HepG2 (cell line): Measurements from ENCODE around the gene ZBTB7B. TPM values are rescaled to one million over a fixed set of nuclear protein-coding genes. Genes with fewer than 3 reads are reported as not detected.

Source experiments
- GATAD1 ChIP-seq: IDR thresholded peaks from 2 replicates; pipeline ENCODE4 v1.6.1; 2016; ENCODE audit warnings: missing genetic modification reagents, missing compliant biosample characterization
- HOXD1 ChIP-seq: sonication (generic); formaldehyde crosslinking; IDR thresholded peaks from 2 replicates; pipeline ENCODE4 v1.5.0; 2020; ENCODE audit warnings: missing genetic modification reagents
- MEF2D ChIP-seq: sonication (generic); formaldehyde crosslinking; IDR thresholded peaks from 2 replicates; pipeline ENCODE4 v1.5.1; 2020; ENCODE audit warnings: mild to moderate bottlenecking, missing genetic modification reagents
- ZEB1 ChIP-seq: IDR thresholded peaks from 2 replicates; pipeline ENCODE4 v1.6.1; 2012; ENCODE audit warnings: mild to moderate bottlenecking, low read depth, inconsistent platforms; ENCODE audit not compliant: insufficient replicate concordance
- ZFP1 ChIP-seq: IDR thresholded peaks from 2 replicates; pipeline ENCODE4 v1.6.1; 2016
- ZMYM3 ChIP-seq: sonication (generic); formaldehyde crosslinking; IDR thresholded peaks from 2 replicates; pipeline ENCODE4 v1.5.1; 2020; ENCODE audit warnings: mild to moderate bottlenecking, missing genetic modification reagents
- ZNF296 ChIP-seq: sonication (generic); formaldehyde crosslinking; conservative IDR thresholded peaks from 2 replicates; pipeline ENCODE4 v1.5.0; 2020; ENCODE audit warnings: mild to moderate bottlenecking, missing genetic modification reagents
- ZNF569 ChIP-seq: sonication (generic); formaldehyde crosslinking; IDR thresholded peaks from 2 replicates; pipeline ENCODE4 v1.5.0; 2020; ENCODE audit warnings: mild to moderate bottlenecking, missing genetic modification reagents, moderate library complexity, borderline replicate concordance
- polyA plus RNA-seq, 8 experiments: library from polyadenylated mRNA; depleted of rRNA in 3 of 8; stranded (reverse) in 7 of 8; unstranded in 1 of 8; fragments of >200 nt; fragmentation: Illumina TruSeq in 4 of 8; extraction: Trizol in 4 of 8; gene quantifications; 2 replicates each; pipeline versions ENCODE4 v1.2.1 to v1.2.3, GENCODE V29; 2011 to 2016; ENCODE audit warnings: low read depth in 4 of 8, missing spikeins in 1 of 8, mixed read lengths in 1 of 8; ENCODE audit not compliant: insufficient read depth in 1 of 8
- total RNA-seq, 5 experiments: library from RNA; depleted of rRNA; stranded (reverse); fragments of >200 nt; fragmentation: Illumina TruSeq; extraction: Trizol; gene quantifications; 2 replicates each; pipeline ENCODE4 v1.2.3, GENCODE V29; 2016; ENCODE audit warnings: low read depth in 1 of 5
- TF ChIP-seq, protein P1 (sequence below): sonication (generic); formaldehyde crosslinking; IDR thresholded peaks from 2 replicates; pipeline ENCODE4 v1.4.0; 2020; ENCODE audit warnings: missing genetic modification reagents, borderline replicate concordance
- TF ChIP-seq, protein P2 (sequence below): sonication (generic); formaldehyde crosslinking; IDR thresholded peaks from 2 replicates; pipeline ENCODE4 v1.4.0; 2020; ENCODE audit warnings: missing genetic modification reagents, borderline replicate concordance
- TF ChIP-seq, protein P3 (sequence below): IDR thresholded peaks from 2 replicates; pipeline ENCODE4 v1.6.1; 2016
- TF ChIP-seq, protein P4 (sequence below): sonication (generic); formaldehyde crosslinking; IDR thresholded peaks from 2 replicates; pipeline ENCODE4 v1.8.1; 2023; ENCODE audit warnings: mild to moderate bottlenecking, missing genetic modification reagents
- TF ChIP-seq, protein P5 (sequence below): sonication (generic); IDR thresholded peaks from 2 replicates; pipeline ENCODE4 v1.6.1; 2016; ENCODE audit warnings: low read depth, borderline replicate concordance
- TF ChIP-seq, protein P6 (sequence below): sonication (generic); formaldehyde crosslinking; IDR thresholded peaks from 2 replicates; pipeline ENCODE4 v1.5.0; 2020; ENCODE audit warnings: missing genetic modification reagents
- TF ChIP-seq, protein P7 (sequence below): IDR thresholded peaks from 2 replicates; pipeline ENCODE4 v1.6.1; 2016; ENCODE audit warnings: missing compliant biosample characterization, missing genetic modification reagents, borderline replicate concordance

ZBTB7B gene
- total and polyA plus RNA-seq, 2 of the 13 experiments (the other 11 are each of a cell fraction or from before 2014, with no cell fraction given): 15.5 to 17.5 TPM

DNA sequence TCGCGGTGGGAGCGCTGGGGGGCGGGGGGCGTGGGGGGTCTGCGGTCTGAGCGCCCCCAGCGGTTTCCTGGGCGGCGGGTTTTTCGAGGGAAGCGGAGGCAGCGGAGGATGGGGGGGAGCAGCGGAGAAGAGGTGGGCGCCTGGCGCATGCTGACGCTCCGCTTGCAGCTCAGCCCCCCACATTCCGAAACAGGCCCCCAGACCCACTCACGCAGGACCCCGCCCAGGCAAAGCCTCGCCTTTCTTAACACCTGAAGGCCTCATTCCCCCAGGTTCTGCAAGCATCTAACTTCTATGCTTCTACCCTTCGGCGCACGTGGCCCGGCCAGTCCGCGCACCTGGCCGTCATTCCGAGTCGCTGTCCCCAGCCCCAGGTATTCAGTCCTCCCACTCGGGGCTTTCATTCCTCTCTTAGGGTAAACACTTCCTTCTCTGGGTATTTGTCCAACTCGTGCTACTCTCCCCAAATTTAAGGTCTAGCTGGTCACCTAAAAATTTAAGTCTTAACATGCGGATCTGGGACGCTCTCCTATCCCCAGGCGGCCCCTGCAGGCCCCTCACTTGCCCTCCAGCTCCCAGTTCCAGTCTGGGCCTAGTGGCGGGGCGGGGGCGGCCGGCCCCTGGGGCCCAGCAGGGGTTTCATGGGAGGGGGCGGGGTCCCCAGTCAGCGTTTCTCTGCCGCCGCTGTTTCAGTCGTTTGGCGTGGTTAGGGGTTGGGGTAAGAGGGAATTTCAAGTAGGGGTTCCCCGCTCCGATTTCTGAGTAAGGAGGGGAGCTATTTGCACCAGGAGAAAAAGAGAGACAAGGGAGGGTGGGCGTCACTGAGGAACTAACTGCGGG lies 2.8 kb upstream of the ZBTB7B start (continued):
- no peak for TF ChIP-seq ZEB1
- no peak for TF ChIP-seq ZNF569
- no peak for TF ChIP-seq ZMYM3 (CRISPR knock-in tag)
- no peak for TF ChIP-seq MEF2D
- TF ChIP-seq, protein P1, sequence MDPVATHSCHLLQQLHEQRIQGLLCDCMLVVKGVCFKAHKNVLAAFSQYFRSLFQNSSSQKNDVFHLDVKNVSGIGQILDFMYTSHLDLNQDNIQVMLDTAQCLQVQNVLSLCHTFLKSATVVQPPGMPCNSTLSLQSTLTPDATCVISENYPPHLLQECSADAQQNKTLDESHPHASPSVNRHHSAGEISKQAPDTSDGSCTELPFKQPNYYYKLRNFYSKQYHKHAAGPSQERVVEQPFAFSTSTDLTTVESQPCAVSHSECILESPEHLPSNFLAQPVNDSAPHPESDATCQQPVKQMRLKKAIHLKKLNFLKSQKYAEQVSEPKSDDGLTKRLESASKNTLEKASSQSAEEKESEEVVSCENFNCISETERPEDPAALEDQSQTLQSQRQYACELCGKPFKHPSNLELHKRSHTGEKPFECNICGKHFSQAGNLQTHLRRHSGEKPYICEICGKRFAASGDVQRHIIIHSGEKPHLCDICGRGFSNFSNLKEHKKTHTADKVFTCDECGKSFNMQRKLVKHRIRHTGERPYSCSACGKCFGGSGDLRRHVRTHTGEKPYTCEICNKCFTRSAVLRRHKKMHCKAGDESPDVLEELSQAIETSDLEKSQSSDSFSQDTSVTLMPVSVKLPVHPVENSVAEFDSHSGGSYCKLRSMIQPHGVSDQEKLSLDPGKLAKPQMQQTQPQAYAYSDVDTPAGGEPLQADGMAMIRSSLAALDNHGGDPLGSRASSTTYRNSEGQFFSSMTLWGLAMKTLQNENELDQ: 0 out of 2 replicates have a peak, but pooled peaks have one; percentile 17
- TF ChIP-seq, protein P2, sequence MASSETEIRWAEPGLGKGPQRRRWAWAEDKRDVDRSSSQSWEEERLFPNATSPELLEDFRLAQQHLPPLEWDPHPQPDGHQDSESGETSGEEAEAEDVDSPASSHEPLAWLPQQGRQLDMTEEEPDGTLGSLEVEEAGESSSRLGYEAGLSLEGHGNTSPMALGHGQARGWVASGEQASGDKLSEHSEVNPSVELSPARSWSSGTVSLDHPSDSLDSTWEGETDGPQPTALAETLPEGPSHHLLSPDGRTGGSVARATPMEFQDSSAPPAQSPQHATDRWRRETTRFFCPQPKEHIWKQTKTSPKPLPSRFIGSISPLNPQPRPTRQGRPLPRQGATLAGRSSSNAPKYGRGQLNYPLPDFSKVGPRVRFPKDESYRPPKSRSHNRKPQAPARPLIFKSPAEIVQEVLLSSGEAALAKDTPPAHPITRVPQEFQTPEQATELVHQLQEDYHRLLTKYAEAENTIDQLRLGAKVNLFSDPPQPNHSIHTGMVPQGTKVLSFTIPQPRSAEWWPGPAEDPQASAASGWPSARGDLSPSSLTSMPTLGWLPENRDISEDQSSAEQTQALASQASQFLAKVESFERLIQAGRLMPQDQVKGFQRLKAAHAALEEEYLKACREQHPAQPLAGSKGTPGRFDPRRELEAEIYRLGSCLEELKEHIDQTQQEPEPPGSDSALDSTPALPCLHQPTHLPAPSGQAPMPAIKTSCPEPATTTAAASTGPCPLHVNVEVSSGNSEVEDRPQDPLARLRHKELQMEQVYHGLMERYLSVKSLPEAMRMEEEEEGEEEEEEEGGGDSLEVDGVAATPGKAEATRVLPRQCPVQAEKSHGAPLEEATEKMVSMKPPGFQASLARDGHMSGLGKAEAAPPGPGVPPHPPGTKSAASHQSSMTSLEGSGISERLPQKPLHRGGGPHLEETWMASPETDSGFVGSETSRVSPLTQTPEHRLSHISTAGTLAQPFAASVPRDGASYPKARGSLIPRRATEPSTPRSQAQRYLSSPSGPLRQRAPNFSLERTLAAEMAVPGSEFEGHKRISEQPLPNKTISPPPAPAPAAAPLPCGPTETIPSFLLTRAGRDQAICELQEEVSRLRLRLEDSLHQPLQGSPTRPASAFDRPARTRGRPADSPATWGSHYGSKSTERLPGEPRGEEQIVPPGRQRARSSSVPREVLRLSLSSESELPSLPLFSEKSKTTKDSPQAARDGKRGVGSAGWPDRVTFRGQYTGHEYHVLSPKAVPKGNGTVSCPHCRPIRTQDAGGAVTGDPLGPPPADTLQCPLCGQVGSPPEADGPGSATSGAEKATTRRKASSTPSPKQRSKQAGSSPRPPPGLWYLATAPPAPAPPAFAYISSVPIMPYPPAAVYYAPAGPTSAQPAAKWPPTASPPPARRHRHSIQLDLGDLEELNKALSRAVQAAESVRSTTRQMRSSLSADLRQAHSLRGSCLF: no peak
- TF ChIP-seq, protein P3, sequence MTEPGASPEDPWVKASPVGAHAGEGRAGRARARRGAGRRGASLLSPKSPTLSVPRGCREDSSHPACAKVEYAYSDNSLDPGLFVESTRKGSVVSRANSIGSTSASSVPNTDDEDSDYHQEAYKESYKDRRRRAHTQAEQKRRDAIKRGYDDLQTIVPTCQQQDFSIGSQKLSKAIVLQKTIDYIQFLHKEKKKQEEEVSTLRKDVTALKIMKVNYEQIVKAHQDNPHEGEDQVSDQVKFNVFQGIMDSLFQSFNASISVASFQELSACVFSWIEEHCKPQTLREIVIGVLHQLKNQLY (CRISPR knock-in tag): no peak
- no peak for TF ChIP-seq GATAD1 (CRISPR knock-in tag)
- TF ChIP-seq, protein P4, sequence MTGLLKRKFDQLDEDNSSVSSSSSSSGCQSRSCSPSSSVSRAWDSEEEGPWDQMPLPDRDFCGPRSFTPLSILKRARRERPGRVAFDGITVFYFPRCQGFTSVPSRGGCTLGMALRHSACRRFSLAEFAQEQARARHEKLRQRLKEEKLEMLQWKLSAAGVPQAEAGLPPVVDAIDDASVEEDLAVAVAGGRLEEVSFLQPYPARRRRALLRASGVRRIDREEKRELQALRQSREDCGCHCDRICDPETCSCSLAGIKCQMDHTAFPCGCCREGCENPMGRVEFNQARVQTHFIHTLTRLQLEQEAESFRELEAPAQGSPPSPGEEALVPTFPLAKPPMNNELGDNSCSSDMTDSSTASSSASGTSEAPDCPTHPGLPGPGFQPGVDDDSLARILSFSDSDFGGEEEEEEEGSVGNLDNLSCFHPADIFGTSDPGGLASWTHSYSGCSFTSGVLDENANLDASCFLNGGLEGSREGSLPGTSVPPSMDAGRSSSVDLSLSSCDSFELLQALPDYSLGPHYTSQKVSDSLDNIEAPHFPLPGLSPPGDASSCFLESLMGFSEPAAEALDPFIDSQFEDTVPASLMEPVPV (CRISPR knock-in tag): 0 out of 2 replicates have a peak, but pooled peaks have one; percentile 2
- no peak for TF ChIP-seq HOXD1
- no peak for TF ChIP-seq ZNF296 (CRISPR knock-in tag)
- TF ChIP-seq, protein P5, sequence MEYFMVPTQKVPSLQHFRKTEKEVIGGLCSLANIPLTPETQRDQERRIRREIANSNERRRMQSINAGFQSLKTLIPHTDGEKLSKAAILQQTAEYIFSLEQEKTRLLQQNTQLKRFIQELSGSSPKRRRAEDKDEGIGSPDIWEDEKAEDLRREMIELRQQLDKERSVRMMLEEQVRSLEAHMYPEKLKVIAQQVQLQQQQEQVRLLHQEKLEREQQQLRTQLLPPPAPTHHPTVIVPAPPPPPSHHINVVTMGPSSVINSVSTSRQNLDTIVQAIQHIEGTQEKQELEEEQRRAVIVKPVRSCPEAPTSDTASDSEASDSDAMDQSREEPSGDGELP: no peak
- TF ChIP-seq ZFP1 (CRISPR knock-in tag): no peak
- TF ChIP-seq, protein P6, sequence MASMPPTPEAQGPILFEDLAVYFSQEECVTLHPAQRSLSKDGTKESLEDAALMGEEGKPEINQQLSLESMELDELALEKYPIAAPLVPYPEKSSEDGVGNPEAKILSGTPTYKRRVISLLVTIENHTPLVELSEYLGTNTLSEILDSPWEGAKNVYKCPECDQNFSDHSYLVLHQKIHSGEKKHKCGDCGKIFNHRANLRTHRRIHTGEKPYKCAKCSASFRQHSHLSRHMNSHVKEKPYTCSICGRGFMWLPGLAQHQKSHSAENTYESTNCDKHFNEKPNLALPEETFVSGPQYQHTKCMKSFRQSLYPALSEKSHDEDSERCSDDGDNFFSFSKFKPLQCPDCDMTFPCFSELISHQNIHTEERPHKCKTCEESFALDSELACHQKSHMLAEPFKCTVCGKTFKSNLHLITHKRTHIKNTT: no peak
- TF ChIP-seq, protein P7, sequence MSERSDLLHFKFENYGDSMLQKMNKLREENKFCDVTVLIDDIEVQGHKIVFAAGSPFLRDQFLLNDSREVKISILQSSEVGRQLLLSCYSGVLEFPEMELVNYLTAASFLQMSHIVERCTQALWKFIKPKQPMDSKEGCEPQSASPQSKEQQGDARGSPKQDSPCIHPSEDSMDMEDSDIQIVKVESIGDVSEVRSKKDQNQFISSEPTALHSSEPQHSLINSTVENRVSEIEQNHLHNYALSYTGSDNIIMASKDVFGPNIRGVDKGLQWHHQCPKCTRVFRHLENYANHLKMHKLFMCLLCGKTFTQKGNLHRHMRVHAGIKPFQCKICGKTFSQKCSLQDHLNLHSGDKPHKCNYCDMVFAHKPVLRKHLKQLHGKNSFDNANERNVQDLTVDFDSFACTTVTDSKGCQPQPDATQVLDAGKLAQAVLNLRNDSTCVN (CRISPR knock-in tag): no peak
